Activated naive CD8-positive, alpha-beta T cell treated with anti-CD3 and anti-CD28 coated beads, Interleukin-2, amount 50 U/mL, for 16 hours (primary cell): ENCODE results near the gene MLC1.

ENCODE experiments used
- DNase-seq: peaks from one replicate; pipeline ENCODE4 v3.0.0-alpha.2; 2020; ENCODE audit warnings: low read depth, low spot score

Gene MLC1

DNA sequence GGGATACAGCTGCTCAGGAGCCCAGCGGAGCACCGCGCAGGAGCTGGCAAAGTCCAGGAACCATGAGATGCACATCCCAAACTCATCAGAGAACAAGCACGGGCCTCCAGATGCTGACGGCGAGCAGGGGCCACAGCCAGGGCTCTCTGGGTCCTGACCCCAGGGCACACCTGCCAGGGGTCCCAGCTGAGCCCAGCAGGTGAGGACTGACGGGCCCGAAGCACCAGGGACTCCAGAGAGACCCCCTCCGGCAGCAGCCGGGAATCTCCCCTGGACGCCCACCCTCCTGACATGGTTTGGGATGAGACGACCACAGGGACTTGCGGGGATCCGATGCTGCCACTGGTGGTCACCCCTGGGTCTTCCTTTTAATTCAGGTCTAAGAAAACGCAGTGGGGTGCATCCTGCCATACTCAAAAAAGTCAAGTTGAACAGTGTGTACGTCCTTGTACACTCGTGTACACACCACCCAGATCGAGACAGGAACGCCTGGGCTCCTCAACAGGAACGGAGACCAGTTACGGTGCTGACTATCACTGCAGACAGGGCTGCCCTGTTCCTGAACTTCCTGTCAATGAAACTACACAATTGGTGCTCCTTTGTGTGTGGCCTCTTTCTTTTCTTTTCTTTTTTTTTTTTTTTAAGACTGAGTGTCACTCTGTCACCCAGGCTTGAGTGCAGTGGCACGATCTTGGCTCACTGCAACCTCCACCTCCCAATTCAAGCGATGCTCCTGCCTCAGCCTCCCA, 49.1 kb downstream of the MLC1 start:
- DNase-seq = no peak

GRCh38 chr22:50035131-50035881, 49.9 kb downstream of the MLC1 start:
- DNase-seq = no peak

GRCh38 chr22:50034126-50035081, 50.8 kb downstream of the MLC1 start:
- DNase-seq = no peak

GRCh38 chr22:50032941-50033601, 52.2 kb downstream of the MLC1 start:
- no peak for DNase-seq

DNA sequence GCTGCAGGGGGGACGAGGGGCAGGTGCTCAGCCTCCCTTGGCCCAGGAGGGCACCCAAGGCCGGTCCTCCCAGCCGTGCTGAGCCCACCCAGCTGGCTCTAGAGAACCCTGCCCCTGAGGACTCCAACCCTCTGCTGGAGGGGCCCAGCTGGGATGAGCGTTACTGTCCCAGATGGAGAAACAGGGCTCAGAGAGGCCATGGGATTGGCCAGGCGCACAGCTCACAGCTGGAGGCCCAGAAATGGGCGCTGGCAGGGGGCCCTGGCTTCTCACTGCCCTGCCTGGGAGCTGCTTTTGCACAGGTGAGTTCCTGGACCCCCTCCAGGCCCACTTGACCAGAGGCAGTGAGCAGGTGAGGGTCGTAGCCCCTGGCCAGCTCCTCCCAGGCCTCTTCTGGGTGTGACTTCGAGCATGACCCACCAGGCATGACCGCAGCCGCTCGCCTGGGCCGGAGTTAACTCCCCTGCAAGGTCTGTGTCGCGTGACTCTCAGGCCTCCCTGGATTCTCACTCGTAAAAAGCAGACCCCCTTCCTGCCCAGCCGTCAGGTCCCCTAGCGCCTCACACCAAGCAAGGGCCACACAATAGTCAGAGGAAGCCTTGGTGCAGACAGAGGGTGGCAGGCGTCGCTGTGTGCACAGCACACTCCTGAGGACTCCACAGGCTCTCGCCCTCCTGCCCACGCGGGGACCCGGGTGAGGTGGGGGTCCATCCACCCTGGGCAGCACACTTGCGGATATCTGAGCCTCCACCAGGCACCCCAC, 52.9 kb downstream of the MLC1 start:
- DNase-seq = no peak

- DNase-seq = no peak
These were observed 53.8 kb downstream of the MLC1 start for GRCh38 chr22:50031189-50032091.

- peak; percentile 61 for DNase-seq
These were observed 54.7 kb downstream of the MLC1 start for GRCh38 chr22:50030297-50031188.

- no peak for DNase-seq
These were observed 57.3 kb downstream of the MLC1 start for GRCh38 chr22:50027639-50028537.

- DNase-seq = no peak
These were observed 59.2 kb downstream of the MLC1 start for GRCh38 chr22:50025993-50026392.

DNA sequence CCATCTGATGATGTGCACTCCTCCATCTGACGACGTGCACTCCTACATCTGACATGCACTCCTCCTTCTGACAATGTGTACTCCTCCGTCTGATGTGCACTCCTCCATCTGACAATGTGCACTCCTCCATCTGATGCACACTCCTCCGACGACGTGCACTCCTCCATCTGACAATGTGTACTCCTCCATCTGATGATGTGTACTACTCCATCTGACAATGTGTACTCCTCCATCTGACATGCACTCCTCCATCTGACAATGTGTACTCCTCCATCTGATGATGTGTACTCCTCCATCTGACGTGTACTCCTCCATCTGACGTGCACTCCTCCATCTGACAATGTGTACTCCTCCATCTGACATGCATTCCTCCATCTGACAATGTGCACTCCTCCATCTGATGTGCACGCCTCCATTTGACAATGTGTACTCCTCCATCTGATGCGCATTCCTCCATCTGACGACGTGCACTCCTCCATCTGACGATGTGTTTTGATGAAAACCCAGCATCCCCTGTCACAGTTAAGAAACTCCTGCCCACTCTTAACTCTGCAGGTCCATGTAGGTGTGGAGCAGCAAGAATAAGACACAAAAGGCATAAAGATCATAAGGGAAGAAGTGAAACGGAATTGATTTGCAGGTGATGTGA, 62.9 kb downstream of the MLC1 start:
- DNase-seq = no peak

DNA sequence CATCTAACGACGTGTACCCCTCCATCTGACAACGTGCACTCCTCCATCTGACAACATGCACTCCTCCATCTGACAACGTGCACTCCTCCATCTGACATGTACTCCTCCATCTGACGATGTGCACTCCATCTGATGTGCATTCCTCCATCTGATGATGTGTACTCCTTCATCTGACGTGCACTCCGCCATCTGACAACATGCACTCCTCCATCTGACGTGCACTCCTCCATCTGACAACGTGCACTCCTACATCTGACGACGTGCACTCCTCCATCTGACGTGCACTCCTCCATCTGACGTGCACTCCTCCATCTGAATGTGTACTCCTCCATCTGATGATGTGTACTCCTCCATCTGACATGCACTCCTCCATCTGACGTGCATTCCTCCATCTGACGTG, 64.6 kb downstream of the MLC1 start:
- no peak for DNase-seq

DNA sequence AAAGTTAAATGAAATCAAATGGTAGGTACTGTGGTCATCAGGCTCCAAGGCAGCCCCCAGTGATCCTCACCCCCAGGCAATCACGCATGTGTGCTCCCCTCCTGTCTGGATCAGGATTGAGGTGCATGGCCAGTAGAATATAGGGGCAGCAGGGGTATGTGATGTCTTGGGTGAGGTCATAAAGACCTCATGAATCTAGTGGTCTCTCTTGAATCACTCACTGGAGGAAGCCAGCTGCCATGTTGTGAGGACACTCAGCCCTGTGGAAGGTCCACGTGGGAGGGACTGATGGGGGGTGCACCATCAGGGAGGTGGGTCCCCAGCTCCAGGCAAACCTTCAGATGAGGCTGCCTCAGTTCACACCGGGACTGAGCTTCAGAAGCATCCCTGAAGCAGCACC, 65.9 kb downstream of the MLC1 start:
- no peak for DNase-seq

DNA sequence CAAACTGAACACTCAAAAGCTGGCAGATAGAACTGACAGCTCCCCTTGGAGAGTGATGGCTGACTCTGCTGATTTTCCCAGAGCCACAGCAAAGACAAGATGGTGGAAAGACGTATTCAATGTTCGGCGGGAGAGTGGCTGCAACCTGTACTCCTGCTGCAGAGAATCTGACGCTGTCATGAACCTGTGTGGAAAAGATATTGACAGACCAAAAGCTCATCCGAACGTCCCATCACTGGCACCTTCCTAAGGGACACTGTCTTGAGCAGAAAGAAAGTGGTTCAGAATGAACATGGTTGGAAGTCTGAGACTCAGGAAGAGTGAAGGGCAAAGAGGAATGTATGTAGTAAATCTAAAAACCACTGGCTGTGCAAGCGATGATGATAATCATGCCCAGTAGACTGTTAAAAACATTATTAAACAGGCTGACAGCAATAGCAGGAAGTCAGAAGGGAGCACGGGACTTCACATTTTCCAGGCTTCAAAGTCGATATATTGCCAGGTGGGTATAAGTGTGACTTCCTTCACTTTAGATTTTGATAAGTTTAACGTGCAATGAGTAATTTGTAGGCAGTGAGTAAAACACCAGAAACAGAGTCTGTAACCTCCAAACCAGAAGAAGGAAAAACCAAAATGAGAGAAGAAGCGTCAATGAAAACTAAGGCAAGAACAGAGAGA, 66.5 kb downstream of the MLC1 start:
- DNase-seq = no peak

- no peak for DNase-seq
These were observed 67.5 kb downstream of the MLC1 start for GRCh38 chr22:50017701-50018224.

- peak; percentile 52 for DNase-seq
These were observed 68.1 kb downstream of the MLC1 start for GRCh38 chr22:50016988-50017700.
